Breast epithelium (tissue), 3 donors: ENCODE data around the gene TMCC1.

Experiments
- CTCF ChIP-seq, 3 donors: fragments of 450-650 bp; IDR thresholded peaks; one replicate each; pipeline ENCODE4 v1.5.1; 2016 to 2017; ENCODE audit warnings: antibody characterized with exemption in 3 of 3, mild to moderate bottlenecking in 3 of 3, moderate library complexity in 3 of 3
- POLR2A ChIP-seq: fragments of 450-650 bp; IDR thresholded peaks from one replicate; pipeline ENCODE4 v1.6.1; 2016; ENCODE audit warnings: antibody characterized with exemption, mild to moderate bottlenecking, moderate library complexity
- POLR2AphosphoS5 ChIP-seq, 3 donors: sonication (generic); formaldehyde crosslinking; IDR thresholded peaks; one replicate each; pipeline ENCODE4 v1.6.1; 2017; ENCODE audit warnings: antibody characterized with exemption in 3 of 3

- TF ChIP-seq CTCF (IDR thresholded peaks at IDR 0.05) (no peak), POLR2AphosphoS5 (IDR thresholded peaks at IDR 0.05) (no peak), POLR2A (no peak)
These were observed 1.0 kb downstream of the TMCC1 start for GRCh38 chr3:129892486-129892856.
